Measurements from ENCODE around the gene GLOD5.

GRCh38 chrX:48813644-48814043, 52.1 kb downstream of the GLOD5 start:
- no peak for TF ChIP-seq CTCF (IDR thresholded peaks at IDR 0.05)
- no peak for TF ChIP-seq POLR2A (IDR thresholded peaks at IDR 0.05)
